GM18508 (cell line): ENCODE results near the gene RBMXL3.

Experiments
- ATAC-seq: cut with Tn5 transposase; IDR thresholded peaks from one replicate; pipeline ENCODE4 v1.9.1; 2021; ENCODE audit warnings: moderate number of reproducible peaks; ENCODE audit not compliant: insufficient read depth, unreplicated experiment

Gene RBMXL3

GRCh38 chrX:115233497-115234455 lies 44.6 kb downstream of the RBMXL3 start, which contains the start of gene LRCH2:
Gene LRCH2, minus strand, starts transcription at chrX:115234096. Its CDS starts 55 bp downstream, at chrX:115234041.
- ATAC-seq, result no peak

GRCh38 chrX:115234461-115234860 lies 45.3 kb downstream of the RBMXL3 start:
- no peak for ATAC-seq

GRCh38 chrX:115236560-115236959 lies 47.4 kb downstream of the RBMXL3 start:
- no peak for ATAC-seq

- ATAC-seq, result no peak
These were observed 47.8 kb downstream of the RBMXL3 start for GRCh38 chrX:115237056-115237455.
